K562 treated with DMSO at 1 percent for 4 hours (cell line): Measurements from ENCODE around the gene TXNDC11. TPM values are rescaled to one million over a fixed set of nuclear protein-coding genes. Genes with fewer than 3 reads are reported as not detected.

Source experiments
- total RNA-seq: library from RNA; unstranded; fragments of 300-600 nt; gene quantifications from 2 replicates; pipeline ENCODE4 v1.2.3, GENCODE V29; 2022; ENCODE audit not compliant: insufficient read depth

Gene TXNDC11
- 58.7 and 71.7 TPM in 2 replicates for total RNA-seq

GRCh38 chr16:11742536-11743307 is at the start of gene TXNDC11:
TSS of gene TXNDC11 (minus strand) at chr16:11742857. CDS start at chr16:11742730, 127 bp downstream.

GRCh38 chr16:11667824-11668622 is 74.6 kb downstream of the TXNDC11 start, which contains the start of gene SNN:
TSS of gene SNN (plus strand) at chr16:11668455. CDS start at chr16:11676060, 7,605 bp downstream.

Other genes with a start within 250 kb of the TXNDC11 start
- 51.2 and 51.8 TPM in 2 replicates for gene LITAF, start 155.9 kb downstream of the TXNDC11 start, total RNA-seq
- 3.7 and 4.3 TPM in 2 replicates for gene SNN, start 74.4 kb downstream of the TXNDC11 start, total RNA-seq
- gene ZC3H7A, start 54.4 kb upstream of the TXNDC11 start, total RNA-seq: 24.2 and 29.3 TPM in 2 replicates
- gene RSL1D1, start 108.7 kb upstream of the TXNDC11 start, total RNA-seq: 95.1 and 96.6 TPM in 2 replicates
- 68.2 and 75.6 TPM in 2 replicates for gene GSPT1, start 173.1 kb upstream of the TXNDC11 start, total RNA-seq
- gene NPIPB2, start 199.2 kb upstream of the TXNDC11 start, total RNA-seq: not detected in 2 replicates
- gene TNFRSF17, start 222.4 kb upstream of the TXNDC11 start, total RNA-seq: not detected in 2 replicates
- 19.0 and 21.5 TPM in 2 replicates for gene SNX29, start 233.9 kb upstream of the TXNDC11 start, total RNA-seq